Mesenchymal stem cell (in vitro differentiated cells and primary cell): Measurements from ENCODE around the gene TMEM51.
A peak's percentile ranks its signal among the peaks of the same experiment; 100 is the strongest.

ENCODE experiments used
- DNase-seq: peaks from one replicate; pipeline ENCODE4 v3.0.0-alpha.2; 2013
- H2AFZ ChIP-seq: one replicate; pipeline ENCODE4 v1.6.1; 2013; ENCODE audit warnings: low read depth, mild to moderate bottlenecking, control low read depth, inconsistent platforms, low read length, moderate library complexity
- H2AK5ac ChIP-seq: 2 replicates; pipeline ENCODE4 v1.6.1; 2013; ENCODE audit warnings: low read length, moderate library complexity, mild to moderate bottlenecking, inconsistent platforms; ENCODE audit not compliant: severe bottlenecking
- H2BK120ac ChIP-seq: one replicate; pipeline ENCODE4 v1.6.1; 2013; ENCODE audit warnings: low read depth, mild to moderate bottlenecking, inconsistent platforms, low read length, moderate library complexity
- H2BK12ac ChIP-seq, 2 experiments: one replicate each; pipeline ENCODE4 v1.6.1; 2013; ENCODE audit warnings: inconsistent platforms in 2 of 2, low read length in 2 of 2, mild to moderate bottlenecking in 2 of 2, moderate library complexity in 2 of 2, control low read depth in 1 of 2
- H2BK15ac ChIP-seq: one replicate; pipeline ENCODE4 v1.6.1; 2013; ENCODE audit warnings: mild to moderate bottlenecking, low read depth, inconsistent platforms; ENCODE audit not compliant: poor library complexity, severe bottlenecking
- H2BK5ac ChIP-seq: 2 replicates; pipeline ENCODE4 v1.6.1; 2013; ENCODE audit warnings: low read depth, mild to moderate bottlenecking, low read length, control low read depth, inconsistent platforms; ENCODE audit not compliant: poor library complexity, severe bottlenecking
- H3K14ac ChIP-seq, 2 experiments: one replicate each; pipeline ENCODE4 v1.6.1; 2013; ENCODE audit warnings: inconsistent platforms in 2 of 2, low read length in 2 of 2, control low read depth in 1 of 2, mild to moderate bottlenecking in 1 of 2, moderate library complexity in 1 of 2
- H3K18ac ChIP-seq, 2 experiments: one replicate each; pipeline ENCODE4 v1.6.1; 2013; ENCODE audit warnings: inconsistent platforms in 2 of 2, low read length in 2 of 2, control low read depth in 1 of 2, low read depth in 1 of 2, mild to moderate bottlenecking in 1 of 2
- H3K23ac ChIP-seq, 2 experiments: one replicate each; pipeline ENCODE4 v1.6.1; 2013; ENCODE audit warnings: inconsistent platforms in 2 of 2, low read length in 2 of 2, mild to moderate bottlenecking in 2 of 2, moderate library complexity in 2 of 2, control low read depth in 1 of 2
- H3K27ac ChIP-seq: 2 replicates; pipeline ENCODE4 v1.5.1; 2013; ENCODE audit warnings: mild to moderate bottlenecking, moderate library complexity, low read length, control low read depth, inconsistent platforms; ENCODE audit not compliant: poor library complexity, severe bottlenecking
- H3K27me3 ChIP-seq, 2 experiments: 2 replicates each; pipeline versions ENCODE4 v1.6.1 to v1.7.0; 2013; ENCODE audit warnings: low read length in 2 of 2, mild to moderate bottlenecking in 2 of 2, moderate library complexity in 2 of 2, control low read depth in 1 of 2, inconsistent platforms in 1 of 2; ENCODE audit not compliant: control insufficient read depth in 1 of 2, insufficient read depth in 1 of 2
- H3K36me3 ChIP-seq, 2 experiments: 2 replicates each; pipeline versions ENCODE4 v1.6.1 to v1.7.0; 2013; ENCODE audit warnings: low read length in 2 of 2, control low read depth in 1 of 2, inconsistent platforms in 1 of 2, low read depth in 1 of 2, mild to moderate bottlenecking in 1 of 2; ENCODE audit not compliant: insufficient read depth in 2 of 2, control insufficient read depth in 1 of 2
- H3K4ac ChIP-seq, 2 experiments: one replicate each; pipeline ENCODE4 v1.6.1; 2013; ENCODE audit warnings: inconsistent platforms in 2 of 2, low read length in 2 of 2, mild to moderate bottlenecking in 2 of 2, moderate library complexity in 2 of 2, control low read depth in 1 of 2, low read depth in 1 of 2
- H3K4me1 ChIP-seq: 2 replicates; pipeline ENCODE4 v1.6.1; 2013; ENCODE audit warnings: low read depth, low read length, control low read depth; ENCODE audit not compliant: control insufficient read depth, insufficient read depth
- H3K4me2 ChIP-seq: 2 replicates; pipeline ENCODE4 v1.6.1; 2013; ENCODE audit warnings: low read length, mild to moderate bottlenecking, inconsistent platforms; ENCODE audit not compliant: poor library complexity, severe bottlenecking
- H3K4me3 ChIP-seq, 2 experiments: 2 replicates each; pipeline versions ENCODE4 v1.5.1 to v1.7.0; 2013; ENCODE audit warnings: low read length in 2 of 2, mild to moderate bottlenecking in 2 of 2, control low read depth in 1 of 2, low read depth in 1 of 2; ENCODE audit not compliant: insufficient read depth in 1 of 2
- H3K79me1 ChIP-seq: replicated peaks from 2 replicates; pipeline ENCODE4 v1.6.1; 2013; ENCODE audit warnings: mild to moderate bottlenecking, control low read depth, low read length, inconsistent platforms; ENCODE audit not compliant: poor library complexity, severe bottlenecking
- H3K9ac ChIP-seq: 2 replicates; pipeline ENCODE4 v1.7.0; 2013; ENCODE audit warnings: mild to moderate bottlenecking, low read length, moderate library complexity
- H3K9me3 ChIP-seq: 2 replicates; pipeline ENCODE4 v1.7.0; 2013; ENCODE audit warnings: mild to moderate bottlenecking, low read length; ENCODE audit not compliant: control insufficient read depth
- H4K8ac ChIP-seq: one replicate; pipeline ENCODE4 v1.6.1; 2013; ENCODE audit warnings: inconsistent platforms, mild to moderate bottlenecking, low read length, moderate library complexity
- H4K91ac ChIP-seq: one replicate; pipeline ENCODE4 v1.6.1; 2013; ENCODE audit warnings: mild to moderate bottlenecking, low read length, inconsistent platforms
- WGBS: methylation state at CpG from one replicate; pipeline ENCODE4 v1.1.7; 2013; ENCODE audit warnings: mixed read lengths; 5-methylcytosine and 5-hydroxymethylcytosine counted together

The TMEM51 gene

GRCh38 chr1:15187175-15188129 is 33.9 kb downstream of the TMEM51 start:
- DNase-seq: peak; percentile 64
- H3K36me3 ChIP-seq: peaks cover 0 to 3% of the 10 kb centered on the region in 2 experiments
- peak overlapping the region; percentile 60 for H2AFZ ChIP-seq
- no peaks in the 10 kb centered on the region for H3K9me3 ChIP-seq
- H3K4me1 ChIP-seq: peaks cover 40% of the 10 kb centered on the region
- WGBS: 46% methylated on average over 12 of the region's 15 CpGs
- peak overlapping the region in 1 of 2 experiments; percentile 66 for H3K14ac ChIP-seq
- H3K4ac ChIP-seq: peak overlapping the region; percentile 81 to 94
- H3K4me3 ChIP-seq: no peak overlapping the region
- H4K8ac ChIP-seq: peak overlapping the region; percentile 85
- H2BK12ac ChIP-seq: peak overlapping the region; percentile 79 to 94
- no peak overlapping the region for H3K9ac ChIP-seq
- peak overlapping the region; percentile 93 for H4K91ac ChIP-seq
- peak overlapping the region; percentile 80 to 97 for H3K18ac ChIP-seq
- H3K4me2 ChIP-seq: no peak overlapping the region
- H3K79me1 ChIP-seq: peaks cover 48% of the 10 kb centered on the region
- peak overlapping the region; percentile 57 for H2BK120ac ChIP-seq
- H3K27me3 ChIP-seq: peaks cover 0 to 4% of the 10 kb centered on the region in 2 experiments
- H3K27ac ChIP-seq: peak overlapping the region; percentile 30
- H2BK5ac ChIP-seq: peak overlapping the region; percentile 35
- H3K23ac ChIP-seq: no peak overlapping the region
- H2BK15ac ChIP-seq: peak overlapping the region; percentile 68
- H2AK5ac ChIP-seq: peak overlapping the region; percentile 1

- H3K4me3 ChIP-seq: no peak overlapping the region
- peak overlapping the region; percentile 61 to 94 for H2BK12ac ChIP-seq
- no peaks in the 10 kb centered on the region for H3K9me3 ChIP-seq
- peak overlapping the region; percentile 70 for H4K8ac ChIP-seq
- peak overlapping the region in 1 of 2 experiments; percentile 19 for H3K4ac ChIP-seq
- no peak overlapping the region for H3K9ac ChIP-seq
- H3K36me3 ChIP-seq: peaks cover 0 to 3% of the 10 kb centered on the region in 2 experiments
- peak overlapping the region; percentile 89 for H4K91ac ChIP-seq
- H3K27ac ChIP-seq: peak overlapping the region; percentile 4
- H2BK120ac ChIP-seq: peak overlapping the region; percentile 21
- H2AK5ac ChIP-seq: peak overlapping the region; percentile 18
- H3K4me1 ChIP-seq: peaks cover 43% of the 10 kb centered on the region
- peak overlapping the region; percentile 61 for H2BK15ac ChIP-seq
- peak overlapping the region; percentile 73 to 78 for H3K18ac ChIP-seq
- H3K27me3 ChIP-seq: peaks cover 0 to 8% of the 10 kb centered on the region in 2 experiments
- no peak overlapping the region for H3K23ac ChIP-seq
- WGBS: 55% methylated on average over 4 of the region's 4 CpGs
- no peak overlapping the region for H2BK5ac ChIP-seq
- no peak for DNase-seq
- no peak overlapping the region for H3K4me2 ChIP-seq
- peaks cover 50% of the 10 kb centered on the region for H3K79me1 ChIP-seq
- peak overlapping the region in 1 of 2 experiments; percentile 78 for H3K14ac ChIP-seq
- no peak overlapping the region for H2AFZ ChIP-seq
Measured at GRCh38 chr1:15188130-15188524, 34.6 kb downstream of the TMEM51 start.

- Histone ChIP-seq H3K9me3 (no peaks in the 10 kb centered on the region), H3K18ac (peak overlapping the region; percentile 23 to 73), H3K4me3 (no peak overlapping the region), H3K79me1 (peaks cover 50% of the 10 kb centered on the region), H4K91ac (no peak overlapping the region), H3K27me3 (peaks cover 0 to 8% of the 10 kb centered on the region in 2 experiments), H2BK120ac (no peak overlapping the region), H2BK5ac (no peak overlapping the region), H3K4me2 (no peak overlapping the region), H3K4ac (peak overlapping the region; percentile 41 to 43), H3K4me1 (peaks cover 43% of the 10 kb centered on the region), H2AFZ (no peak overlapping the region), H3K9ac (no peak overlapping the region), H3K27ac (no peak overlapping the region), H3K36me3 (peaks cover 0 to 3% of the 10 kb centered on the region in 2 experiments), H2AK5ac (peak overlapping the region; percentile 29), H3K14ac (no peak overlapping the region), H2BK15ac (no peak overlapping the region), H4K8ac (peak overlapping the region; percentile 70), H2BK12ac (peak overlapping the region; percentile 85 to 94), H3K23ac (no peak overlapping the region)
- peak; percentile 75 for DNase-seq
- WGBS: 95% methylated on average over 2 of the region's 3 CpGs
Measured at GRCh38 chr1:15188678-15189077, 35.1 kb downstream of the TMEM51 start.
